ENCODE results near the gene NAA30. TPM values are rescaled to one million over a fixed set of nuclear protein-coding genes. Genes with fewer than 3 reads are reported as not detected.

NAA30 gene
- total RNA-seq, 1 experiment from 2014 or later: 4.0 TPM

Other genes with a start within 250 kb of the NAA30 start
- 15.0 and 15.9 TPM in 2 replicates for gene EXOC5, start 121.7 kb upstream of the NAA30 start, total RNA-seq (2014; rRNA removed; shearing (Covaris generic))
- gene AP5M1, start 121.6 kb upstream of the NAA30 start, total RNA-seq (2014; rRNA removed; shearing (Covaris generic)): 7.8 and 13.2 TPM in 2 replicates
- 9.4 and 15.0 TPM in 2 replicates for gene CCDC198, start 103.3 kb downstream of the NAA30 start, total RNA-seq (2014; rRNA removed; shearing (Covaris generic))